ENCODE results near the gene GCSAM. TPM values are rescaled to one million over a fixed set of nuclear protein-coding genes. Genes with fewer than 3 reads are reported as not detected.

Gene GCSAM
- total and polyA plus RNA-seq, 2 donors (not counting 3 experiments of a cell fraction or from before 2014, with no cell fraction given), result not detected

- intact Hi-C loops (cut with micrococcal nuclease) (no loop called here), dilution Hi-C loops (cut with MboI; ENCODE audit: extremely low pct_ligation_motif_present, low sequenced_read_pairs) (no loop called here)
- no TSS peak for BruUV-seq (replicated peaks)
- no peaks in the 10 kb centered on the region for H3K27me3 ChIP-seq (ENCODE audit: control insufficient read depth in 2 of 2, insufficient read depth in 2 of 2, low read length in 2 of 2)
- no peak overlapping the region for H3K27ac ChIP-seq (ENCODE audit: insufficient read depth, low read depth, low read length)
- H2AFZ ChIP-seq (ENCODE audit: low read depth, low read length), result no peak overlapping the region
- H3K79me2 ChIP-seq (ENCODE audit: control insufficient read depth, insufficient read depth, low read length), result no peaks in the 10 kb centered on the region
- H3K9ac ChIP-seq (replicated peaks; ENCODE audit: extremely low read depth, insufficient read depth, low read length), result no peak overlapping the region
- no peak overlapping the region for H3K4me2 ChIP-seq (ENCODE audit: insufficient read depth, low read length)
- DNase-seq (ENCODE audit: low read depth, low spot score) (no peak), FAIRE-seq (no peak)
- no peaks in the 10 kb centered on the region for H3K9me1 ChIP-seq (replicated peaks; ENCODE audit: control insufficient read depth, extremely low read depth, insufficient read depth, low read length)
- ChIA-PET POLR2A (no interaction called here), CTCF (interaction anchor here (0.7 to 2.5 kb wide), 7 partner anchors 10 to 89 kb away, joined by 3 to 7 read pairs (median 5); no protein-coding TSS in a partner anchor)
- H3K4me3 ChIP-seq (replicated peaks in 1 of 3; ENCODE audit: insufficient read depth in 1 of 3, low read depth in 1 of 3, low read length in 3 of 3), result no peak overlapping the region
- H3K36me3 ChIP-seq (ENCODE audit: control insufficient read depth in 2 of 2, extremely low read depth in 1 of 2, insufficient read depth in 2 of 2, low read length in 2 of 2), result no peaks in the 10 kb centered on the region
- H3K9me3 ChIP-seq (replicated peaks; ENCODE audit: control insufficient read depth, insufficient read depth, low read length), result no peaks in the 10 kb centered on the region
- H3K4me1 ChIP-seq (ENCODE audit: control insufficient read depth, extremely low read depth, insufficient read depth, low read length), result peaks cover 17% of the 10 kb centered on the region
- no peaks in the 10 kb centered on the region for H4K20me1 ChIP-seq (replicated peaks; ENCODE audit: control insufficient read depth, extremely low read depth, insufficient read depth, low read length)
- TF ChIP-seq CTCF (IDR thresholded peaks at IDR 0.05; ENCODE audit: extremely low read depth in 1 of 2, insufficient read depth in 1 of 2, low read depth in 1 of 2, low read length in 2 of 2) (no peak), MAX (IDR thresholded peaks at IDR 0.05; ENCODE audit: insufficient read depth, insufficient read length) (no peak), POLR2AphosphoS5 (IDR thresholded peaks at IDR 0.05; ENCODE audit: insufficient read depth, low read depth, low read length) (no peak), POLR2A (IDR thresholded peaks at IDR 0.05; ENCODE audit: low read depth, low read length) (no peak), MYC (IDR thresholded peaks at IDR 0.05; ENCODE audit: low read depth, low read length) (no peak), EZH2 (IDR thresholded peaks at IDR 0.05; ENCODE audit: borderline replicate concordance, low read depth, low read length, severe bottlenecking) (no peak), GATA2 (IDR thresholded peaks at IDR 0.05; ENCODE audit: insufficient read depth, insufficient read length, low read depth, low read length) (no peak)
These were observed 54.6 kb downstream of the GCSAM start for GRCh38 chr3:112078125-112079083.

All from endothelial cell of umbilical vein (primary cell).